Stimulated activated CD8-positive, alpha-beta memory T cell treated with anti-CD3 and anti-CD28 coated beads, Interleukin-7, amount 100 ng/mL, for 24 hours (primary cell): ENCODE results near the gene LRATD1.

Source experiments
- DNase-seq: peaks from one replicate; pipeline ENCODE4 v3.0.0-alpha.2; 2020; ENCODE audit warnings: low read depth

Gene LRATD1

GRCh38 chr2:14633461-14634181 lies 1.1 kb downstream of the LRATD1 start:
- DNase-seq: no peak

DNA sequence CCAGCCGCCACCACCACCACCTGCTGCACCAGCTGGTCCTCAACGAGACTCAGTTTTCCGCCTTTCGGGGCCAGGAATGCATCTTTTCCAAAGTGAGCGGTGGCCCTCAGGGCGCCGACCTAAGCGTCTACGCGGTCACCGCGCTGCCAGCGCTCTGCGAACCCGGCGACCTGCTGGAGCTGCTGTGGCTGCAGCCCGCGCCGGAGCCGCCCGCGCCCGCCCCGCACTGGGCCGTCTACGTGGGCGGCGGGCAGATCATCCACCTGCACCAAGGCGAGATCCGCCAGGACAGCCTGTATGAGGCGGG lies 1.6 kb downstream of the LRATD1 start:
- DNase-seq: no peak

GRCh38 chr2:14634489-14635390 lies 2.2 kb downstream of the LRATD1 start:
- DNase-seq: no peak

DNA sequence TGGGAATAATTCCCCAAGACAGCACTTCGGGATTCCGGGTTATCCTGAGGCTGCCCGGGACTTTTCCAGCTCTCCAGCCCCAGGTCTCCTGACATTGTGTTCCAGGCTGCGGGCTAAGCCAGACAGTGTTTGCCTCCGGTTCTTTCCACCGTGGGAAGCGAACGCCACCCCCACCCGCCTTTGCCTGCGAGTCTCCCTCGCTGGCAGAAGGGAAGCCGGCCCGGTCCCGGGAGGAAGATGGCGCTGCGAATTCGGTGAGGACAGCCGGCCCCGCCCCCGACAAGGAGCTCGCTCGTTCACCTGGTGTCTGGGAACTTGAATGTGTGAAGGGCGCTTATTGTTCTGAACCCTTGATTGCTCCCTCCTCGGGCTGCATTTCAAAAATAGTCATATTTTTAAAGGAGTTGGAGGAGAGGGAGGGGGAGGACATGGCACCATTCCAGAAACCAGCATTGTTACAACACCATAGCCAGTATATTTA lies 2.9 kb downstream of the LRATD1 start:
- no peak for DNase-seq

DNA sequence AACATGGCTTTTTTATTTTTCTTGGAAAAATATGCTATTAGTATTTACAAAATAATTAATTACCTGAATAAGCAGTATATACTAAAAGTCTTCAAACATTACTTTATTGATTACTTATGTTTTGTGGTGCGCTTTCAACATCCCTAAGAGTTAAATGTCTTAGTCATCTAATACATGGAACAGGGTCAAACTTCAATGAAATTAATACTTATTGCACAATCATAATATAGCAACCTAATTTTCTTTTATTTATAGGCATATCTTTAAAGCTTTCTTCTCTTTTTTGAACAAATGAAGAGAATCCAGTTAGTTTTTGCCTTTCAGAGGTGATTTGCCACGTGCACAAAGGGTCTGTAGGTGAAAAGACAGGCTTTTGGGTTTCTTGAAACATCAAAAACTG lies 6.0 kb downstream of the LRATD1 start:
- no peak for DNase-seq

DNA sequence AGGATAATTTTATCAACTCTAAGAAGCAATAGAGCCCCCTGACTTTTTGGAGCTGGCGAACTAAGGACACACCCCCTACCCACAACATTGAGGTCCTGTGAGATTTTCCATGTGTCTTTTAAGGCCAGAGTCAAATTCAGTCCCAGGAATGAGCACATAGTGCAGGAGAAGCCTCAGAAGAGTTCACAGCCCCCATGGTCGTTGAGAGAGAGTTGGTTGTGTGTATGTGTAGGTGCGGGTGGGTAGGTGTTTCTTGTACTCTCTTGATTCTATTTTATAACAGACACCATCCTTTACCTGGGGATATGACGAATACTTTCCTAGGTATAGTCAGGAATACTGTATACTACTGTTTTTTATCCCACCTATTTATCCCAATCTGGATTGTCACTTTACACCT lies 8.6 kb downstream of the LRATD1 start:
- no peak for DNase-seq

GRCh38 chr2:14642499-14642898 lies 10.0 kb downstream of the LRATD1 start:
- no peak for DNase-seq

- DNase-seq: no peak
These were observed 15.2 kb downstream of the LRATD1 start for GRCh38 chr2:14647714-14648113.

- no peak for DNase-seq
These were observed 17.5 kb downstream of the LRATD1 start for GRCh38 chr2:14650066-14650465.

DNA sequence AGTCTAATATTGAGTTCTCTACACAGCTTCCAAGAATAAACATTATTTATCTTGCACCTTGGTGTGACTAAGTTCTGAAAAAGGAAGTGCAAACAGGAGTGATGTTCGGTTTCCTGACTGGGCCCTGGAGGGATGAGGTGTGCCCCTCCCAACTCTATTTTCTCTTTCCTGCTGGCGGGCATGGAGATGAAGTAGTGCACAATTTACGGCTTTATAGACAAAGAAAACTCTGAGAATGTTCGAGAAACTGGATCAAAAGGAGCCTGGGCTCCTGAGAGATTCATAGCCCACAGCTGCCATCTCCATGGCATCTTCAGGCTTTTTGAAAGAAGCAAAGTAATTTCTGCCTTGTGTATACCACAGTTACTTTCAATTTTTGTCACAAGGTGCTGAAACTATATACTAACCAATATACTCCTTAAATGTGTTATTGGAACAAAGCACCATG lies 22.3 kb downstream of the LRATD1 start:
- DNase-seq: no peak

DNA sequence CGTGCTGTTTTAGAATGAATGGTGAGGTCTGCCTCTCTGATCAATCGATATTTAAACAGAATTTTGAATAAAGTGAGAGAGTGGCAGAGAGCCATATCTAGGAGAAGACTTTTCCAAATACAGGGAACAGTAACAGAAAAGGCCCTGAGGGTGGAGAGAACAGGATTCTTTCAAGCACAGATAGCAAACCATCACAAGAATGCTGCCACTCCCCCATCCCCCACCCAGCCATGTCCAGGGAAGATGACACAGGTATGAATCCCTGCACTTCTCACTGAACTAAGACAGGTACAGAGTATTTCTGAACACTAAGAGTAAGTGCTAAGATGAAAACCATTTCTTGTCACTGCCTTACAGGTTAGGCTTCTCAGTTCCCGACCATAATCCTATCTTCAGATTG lies 23.6 kb downstream of the LRATD1 start:
- DNase-seq: no peak

- DNase-seq: no peak
These were observed 28.6 kb downstream of the LRATD1 start for GRCh38 chr2:14661163-14661562.

- DNase-seq: no peak
These were observed 40.9 kb downstream of the LRATD1 start for GRCh38 chr2:14673351-14673875.

DNA sequence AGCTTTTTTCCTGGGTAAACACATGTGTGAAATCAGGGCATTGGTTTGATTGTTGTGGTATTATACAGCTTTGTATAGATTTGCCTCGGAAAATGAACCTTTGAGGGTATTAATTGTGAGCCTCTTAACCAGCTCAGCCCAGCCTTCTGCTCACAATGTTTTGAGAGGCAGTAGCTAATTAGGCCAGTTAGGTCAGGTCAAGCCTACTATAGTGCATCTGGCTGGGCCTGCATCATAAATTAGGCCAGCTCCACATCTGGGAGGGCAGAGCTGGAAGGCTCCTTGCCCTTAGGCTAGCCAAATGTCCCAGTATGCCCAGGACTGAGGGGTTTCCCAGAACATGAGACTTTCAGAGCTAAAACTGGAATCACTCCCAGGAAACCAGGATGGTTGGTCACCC lies 43.0 kb downstream of the LRATD1 start:
- DNase-seq: no peak

GRCh38 chr2:14676371-14676770 lies 43.9 kb downstream of the LRATD1 start:
- DNase-seq: no peak

DNA sequence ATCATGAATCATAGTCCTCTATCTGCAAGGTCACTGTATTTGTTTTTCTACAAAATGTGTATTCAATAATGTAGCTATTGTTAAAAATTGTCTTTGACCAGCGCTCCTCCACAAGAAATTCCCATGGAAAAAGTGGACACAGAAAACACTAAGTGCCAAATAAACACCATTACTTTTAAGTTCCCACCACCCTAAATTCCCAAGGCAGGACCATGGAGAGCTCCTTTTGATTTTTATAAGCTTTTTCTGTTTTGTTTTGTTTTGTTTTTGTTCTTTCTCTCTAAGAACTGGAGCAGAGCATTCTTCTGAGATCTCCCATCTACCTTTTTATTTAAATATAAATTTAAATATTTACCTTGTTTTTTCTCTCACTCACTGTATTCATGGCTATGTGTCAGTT lies 44.5 kb downstream of the LRATD1 start:
- DNase-seq: no peak

DNA sequence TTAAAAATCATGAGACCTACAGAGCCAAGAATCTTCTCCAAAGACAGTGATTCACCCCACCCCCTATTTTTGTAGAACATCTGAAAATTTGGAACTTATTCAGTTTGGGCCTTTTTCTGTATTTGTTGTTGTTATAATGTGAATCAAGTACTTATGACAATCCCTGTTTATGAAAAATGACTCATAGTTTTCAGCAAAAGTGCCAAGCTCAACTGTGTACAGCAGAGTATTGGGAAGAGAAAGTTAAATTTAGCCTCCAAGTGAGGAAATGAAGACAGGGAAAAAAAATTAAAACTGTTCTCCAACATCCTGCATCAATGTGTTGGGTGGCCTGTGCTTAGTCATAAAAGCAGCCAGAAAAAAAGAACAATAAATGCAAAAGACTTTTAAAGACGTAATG lies 46.2 kb downstream of the LRATD1 start:
- no peak for DNase-seq

DNA sequence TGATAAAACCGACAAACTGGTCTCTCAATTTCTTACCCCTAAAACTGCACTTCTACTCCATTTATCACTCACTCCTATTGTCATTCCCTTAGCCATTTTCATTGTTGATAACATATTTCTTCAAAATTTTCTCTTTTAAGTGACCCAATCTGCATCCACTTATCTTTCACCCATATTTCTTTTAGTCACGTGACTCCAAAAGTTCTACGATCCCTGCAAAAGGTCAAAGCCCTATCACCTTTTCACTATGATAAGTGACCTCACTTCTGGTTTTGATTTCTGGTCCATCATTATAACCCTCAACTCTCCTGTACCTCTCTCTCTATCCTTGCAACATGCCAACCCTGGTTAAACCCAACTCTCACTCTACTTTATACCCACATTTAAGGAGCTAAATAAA lies 49.1 kb downstream of the LRATD1 start:
- DNase-seq: no peak
